Esophagus squamous epithelium (tissue), 5 donors: ENCODE data around the gene SFTPD. TPM values are rescaled to one million over a fixed set of nuclear protein-coding genes. Genes with fewer than 3 reads are reported as not detected.

Experiments used
- DNase-seq: peaks from one replicate; lab custom pipeline; 2025; lab: John Stamatoyannopoulos, UW
- H3K27ac ChIP-seq, 4 donors: fragments of 200-600 bp; sonication (generic); one replicate each; pipeline ENCODE4 v1.5.1; 2016 to 2019; ENCODE audit warnings: mild to moderate bottlenecking in 1 of 4
- H3K27me3 ChIP-seq, 4 donors: fragments of 200-600 bp; sonication (generic); 1 replicate in 3 of 4; 2 replicates in 1 of 4; pipeline versions ENCODE4 v1.5.1 to v1.6.0; 2017 to 2021; ENCODE audit warnings: antibody characterized with exemption in 1 of 4
- H3K36me3 ChIP-seq, 3 donors: fragments of 200-600 bp; sonication (generic); one replicate each; pipeline ENCODE4 v1.5.1; 2016 to 2019
- H3K4me1 ChIP-seq, 3 donors: fragments of 200-600 bp; sonication (generic); one replicate each; pipeline ENCODE4 v1.5.1; 2017 to 2019
- H3K4me3 ChIP-seq, 4 donors: fragments of 200-600 bp; sonication (generic); 1 replicate in 3 of 4; 2 replicates in 1 of 4; pipeline ENCODE4 v1.5.1; 2016 to 2019; ENCODE audit warnings: mild to moderate bottlenecking in 2 of 4, moderate library complexity in 1 of 4
- H3K9me3 ChIP-seq, 3 donors: fragments of 200-600 bp; sonication (generic); one replicate each; pipeline ENCODE4 v1.5.1; 2016 to 2019
- CTCF ChIP-seq, 6 experiments: fragments of 450-650 bp in 4 of 6; fragments of 200-600 bp in 2 of 6; sonication (generic) in 2 of 6; IDR thresholded peaks; one replicate each; pipeline ENCODE4 v1.5.1; 2016 to 2019; ENCODE audit warnings: antibody characterized with exemption in 6 of 6, mild to moderate bottlenecking in 4 of 6, moderate library complexity in 4 of 6
- POLR2A ChIP-seq, 4 donors: fragments of 450-650 bp; IDR thresholded peaks; one replicate each; pipeline ENCODE4 v1.6.1; 2017; ENCODE audit warnings: antibody characterized with exemption in 4 of 4, mild to moderate bottlenecking in 4 of 4, moderate library complexity in 3 of 4
- WGBS, 2 donors: methylation state at CpG; one replicate each; pipeline ENCODE4 v1.1.5; 2018; 5-methylcytosine and 5-hydroxymethylcytosine counted together
- intact Hi-C: fragments of 100-400 bp; cut with DNase I; formaldehyde crosslinking; loops from one replicate; pipeline ENCODE4 v1.15.0; 2022
- total RNA-seq, 4 donors: library from RNA; depleted of rRNA; stranded (reverse); fragments of >200 nt; gene quantifications; one replicate each; pipeline ENCODE4 v1.1.0, GENCODE V29; 2016
- donor health status: DM: yes; HTN: yes; CAD: no.

SFTPD gene
- total RNA-seq, 4 donors from 2014 or later = 0.83 to 1.2 (median 1.0) TPM

GRCh38 chr10:79936625-79937615 is 12.0 kb downstream of the SFTPD start:
- Histone ChIP-seq H3K27me3 (peaks cover 0 to 3% (median 0%) of the 10 kb centered on the region in 4 donors), H3K4me1 (no peaks in the 10 kb centered on the region), H3K4me3 (no peak overlapping the region), H3K36me3 (no peaks in the 10 kb centered on the region), H3K9me3 (no peaks in the 10 kb centered on the region), H3K27ac (no peak overlapping the region)
- WGBS, 2 donors = 76 to 89% methylated on average over 8 to 9 of the region's 9 CpGs
- no peak for DNase-seq
- TF ChIP-seq POLR2A (IDR thresholded peaks at IDR 0.05) (no peak), CTCF (IDR thresholded peaks at IDR 0.05) (no peak)
- intact Hi-C loops = no loop called here

- Histone ChIP-seq H3K4me1 (peaks cover 0 to 7% (median 0%) of the 10 kb centered on the region in 3 donors), H3K36me3 (no peaks in the 10 kb centered on the region), H3K4me3 (no peak overlapping the region), H3K9me3 (no peaks in the 10 kb centered on the region), H3K27me3 (peaks cover 0 to 25% (median 0%) of the 10 kb centered on the region in 4 donors), H3K27ac (no peak overlapping the region)
- intact Hi-C loops = no loop called here
- TF ChIP-seq CTCF (IDR thresholded peaks at IDR 0.05) (no peak), POLR2A (IDR thresholded peaks at IDR 0.05) (no peak)
- DNase-seq = no peak
- WGBS, 2 donors = 25 to 34% methylated on average over 3 of the region's 3 CpGs
Observed at GRCh38 chr10:79933961-79934360, 14.9 kb downstream of the SFTPD start.

- Histone ChIP-seq H3K27me3 (peaks cover 0 to 25% (median 0%) of the 10 kb centered on the region in 4 donors), H3K36me3 (no peaks in the 10 kb centered on the region), H3K9me3 (no peaks in the 10 kb centered on the region), H3K4me1 (peaks cover 0 to 7% (median 0%) of the 10 kb centered on the region in 3 donors), H3K4me3 (no peak overlapping the region), H3K27ac (no peak overlapping the region)
- intact Hi-C loops = no loop called here
- no peak for DNase-seq
- no peak for TF ChIP-seq POLR2A (IDR thresholded peaks at IDR 0.05)
- TF ChIP-seq CTCF (IDR thresholded peaks at IDR 0.05) = no peak
- 79 to 80% methylated on average over 3 to 4 of the region's 4 CpGs for WGBS, 2 donors
Observed at GRCh38 chr10:79932841-79933379, 16.0 kb downstream of the SFTPD start.

GRCh38 chr10:79932307-79932706 is 16.6 kb downstream of the SFTPD start:
- H3K4me3 ChIP-seq = no peak overlapping the region
- intact Hi-C loops = no loop called here

More at GRCh38 chr10:79932307-79932706, 16.6 kb downstream of the SFTPD start:
- Histone ChIP-seq H3K36me3 (no peaks in the 10 kb centered on the region), H3K27me3 (peaks cover 0 to 25% (median 0%) of the 10 kb centered on the region in 4 donors), H3K9me3 (no peaks in the 10 kb centered on the region), H3K4me1 (peaks cover 0 to 7% (median 0%) of the 10 kb centered on the region in 3 donors), H3K27ac (no peak overlapping the region)
- DNase-seq = no peak
- 47 to 60% methylated on average over 1 of the region's 1 CpG for WGBS, 2 donors
- TF ChIP-seq CTCF (IDR thresholded peaks at IDR 0.05) (no peak), POLR2A (IDR thresholded peaks at IDR 0.05) (no peak)
